Stimulated activated naive CD4-positive, alpha-beta T cell treated with Interleukin-2 at 50 U/mL for 16 hours (primary cell): Measurements from ENCODE around the gene TWF2.
A peak's percentile ranks its signal among the peaks of the same experiment; 100 is the strongest.

Source experiments
- DNase-seq: peaks from one replicate; lab custom pipeline; 2025; lab: John Stamatoyannopoulos, UW

The TWF2 gene

GRCh38 chr3:52222319-52223221, 16.4 kb downstream of the TWF2 start:
- DNase-seq = no peak

DNA sequence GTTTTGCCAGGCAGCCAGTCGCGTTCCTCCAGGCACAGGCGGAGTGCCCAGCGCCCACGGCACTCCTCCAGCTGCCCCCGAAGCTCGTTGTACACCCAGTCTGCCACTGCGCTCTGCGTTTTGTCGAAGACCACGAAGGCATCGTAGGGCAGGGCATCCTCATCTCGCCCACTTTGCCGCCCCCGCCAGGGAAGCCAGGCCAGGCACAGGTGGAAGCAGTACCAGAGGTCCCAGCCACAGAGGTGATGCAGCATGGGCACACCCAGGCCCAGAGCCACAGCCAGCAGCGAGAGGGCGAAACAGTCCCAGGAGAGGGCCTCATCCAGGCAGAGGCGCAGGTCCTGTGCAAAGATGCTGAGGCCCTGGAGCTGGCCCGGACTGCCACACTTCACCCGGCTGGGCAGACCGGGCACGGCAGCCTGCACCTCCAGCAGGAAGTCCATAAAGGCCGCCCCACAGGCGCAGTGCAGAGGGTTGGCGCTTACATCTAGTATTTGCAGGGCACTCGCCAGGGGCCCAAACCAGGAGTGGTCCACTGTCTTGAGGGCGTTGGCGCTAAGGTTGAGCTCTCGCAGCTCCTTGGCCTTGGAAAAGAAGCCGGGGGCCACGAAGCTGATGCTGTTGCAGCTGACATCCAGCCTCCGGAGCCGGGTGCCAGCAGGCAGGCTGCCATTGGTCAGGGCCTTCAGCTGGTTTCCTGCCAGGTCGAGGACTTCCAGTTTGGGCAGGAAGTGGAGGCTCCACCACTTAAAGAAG, 17.2 kb downstream of the TWF2 start:
- peak; percentile 46 for DNase-seq

DNA sequence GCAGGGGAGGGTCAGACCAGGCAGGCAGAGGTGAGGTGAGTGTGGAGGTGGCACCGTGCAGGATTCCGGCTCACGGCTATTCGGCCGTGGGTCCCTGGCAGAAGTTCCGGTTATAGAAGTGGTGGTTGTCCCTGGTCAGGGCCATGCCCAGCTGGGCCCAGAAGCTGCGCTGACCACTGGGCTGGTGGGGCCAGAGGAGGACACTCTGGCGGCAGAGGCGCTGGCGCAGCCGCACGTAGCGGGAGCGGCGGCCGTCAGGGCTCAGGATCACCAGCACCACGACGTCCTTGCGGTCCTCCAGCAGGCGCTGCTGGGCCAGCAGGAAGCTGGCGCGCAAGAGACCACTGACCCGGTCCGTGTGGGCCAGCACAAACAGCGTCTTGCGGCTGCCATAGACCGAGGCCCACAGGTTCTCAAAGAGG, 17.8 kb downstream of the TWF2 start:
- DNase-seq = no peak

- DNase-seq = peak; percentile 81
Measured at GRCh38 chr3:52220380-52221026, 18.5 kb downstream of the TWF2 start.

DNA sequence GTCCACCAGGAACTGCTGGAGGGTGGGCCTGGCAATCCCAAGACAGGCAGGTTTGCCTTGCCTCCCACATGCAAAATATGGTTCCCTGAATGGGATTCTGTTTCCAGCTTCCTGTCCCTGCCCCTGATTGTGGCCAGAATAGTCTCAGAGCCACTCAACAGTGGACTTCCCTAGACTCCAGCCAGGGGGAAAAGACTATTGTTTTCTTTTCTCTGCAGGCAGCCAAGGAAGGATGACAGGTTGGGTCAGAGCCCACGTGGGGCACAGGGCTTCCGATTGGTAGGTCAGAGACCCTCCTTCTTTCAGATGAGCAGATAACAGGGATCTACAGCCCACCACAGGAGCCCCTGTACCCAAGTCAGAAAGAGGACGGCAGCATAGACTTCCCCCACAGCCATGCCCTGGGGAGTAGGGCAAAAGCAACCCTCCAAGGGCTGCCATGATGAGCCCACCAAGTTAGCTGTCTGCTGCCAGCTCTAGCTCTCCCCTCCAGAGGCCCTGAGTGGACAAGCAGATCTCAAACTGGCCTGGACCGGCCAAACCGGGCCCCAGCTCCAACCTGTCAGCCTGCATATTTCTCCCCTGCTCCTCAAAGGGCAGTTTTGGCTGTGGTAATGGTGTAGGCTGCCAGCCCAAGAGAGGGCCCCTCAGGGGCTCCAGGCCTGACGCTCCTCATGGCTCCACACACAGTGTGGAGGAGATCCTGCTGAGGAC, 19.9 kb downstream of the TWF2 start:
- DNase-seq = no peak

DNA sequence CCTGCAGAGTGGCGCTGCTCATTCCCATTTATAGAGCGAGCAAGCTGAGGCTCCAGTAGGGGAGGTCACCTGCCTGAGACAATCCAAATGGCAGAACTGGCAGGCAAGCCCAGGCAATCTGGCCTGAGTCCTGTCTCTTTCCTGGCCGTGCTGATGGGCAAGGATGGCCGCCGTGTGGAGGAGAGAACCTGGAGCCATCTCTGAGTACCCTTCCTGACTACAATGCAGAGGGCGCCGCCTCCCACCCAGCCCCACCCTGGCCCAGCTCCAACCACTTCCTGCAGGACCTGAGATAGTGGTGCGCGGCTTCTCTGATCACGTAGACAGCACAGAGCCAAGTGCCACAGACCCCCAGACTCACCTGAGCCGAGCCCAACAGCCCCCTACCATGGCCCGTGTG, 20.5 kb downstream of the TWF2 start:
- DNase-seq = no peak

DNA sequence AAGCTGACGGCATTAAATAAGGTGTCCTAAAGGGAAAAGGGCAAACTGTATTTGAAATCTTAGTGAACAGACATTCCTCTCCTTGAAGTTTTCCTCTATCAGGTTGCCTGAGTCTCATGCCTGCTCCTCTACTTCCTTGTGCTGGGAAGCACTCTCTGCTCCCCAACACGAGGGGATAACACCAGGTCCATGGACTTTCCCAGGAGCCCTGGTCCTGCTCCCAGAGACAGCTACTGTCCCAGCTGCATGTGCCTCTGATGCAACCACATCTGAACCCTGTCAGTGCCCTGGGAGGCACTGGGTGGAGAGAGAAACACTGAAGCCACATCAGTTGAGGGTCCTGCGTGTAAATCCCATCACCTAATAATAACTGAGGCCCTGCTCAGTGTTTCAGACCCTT, 20.9 kb downstream of the TWF2 start:
- DNase-seq = no peak

DNA sequence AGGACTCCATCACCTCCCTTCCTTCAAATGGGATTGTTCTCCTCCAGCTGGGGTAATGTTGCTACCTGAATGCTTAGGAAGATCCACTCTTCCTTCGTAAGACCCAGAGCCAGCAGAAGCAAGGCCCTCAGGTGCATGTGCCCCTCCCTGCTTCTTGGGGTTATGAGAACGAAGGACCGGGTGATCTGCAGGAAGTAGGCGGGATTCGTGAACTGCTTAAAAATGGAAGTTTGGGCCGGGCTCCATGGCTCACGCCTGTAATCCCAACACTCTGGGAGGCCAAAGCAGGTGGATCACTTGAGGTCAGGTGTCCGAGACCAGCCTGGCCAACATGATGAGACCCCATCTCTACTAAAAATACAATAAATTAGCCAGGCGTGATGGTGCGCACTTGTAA, 21.6 kb downstream of the TWF2 start:
- DNase-seq = no peak

GRCh38 chr3:52216585-52217408, 22.2 kb downstream of the TWF2 start:
- DNase-seq = peak; percentile 51

GRCh38 chr3:52215351-52215750, 23.6 kb downstream of the TWF2 start:
- no peak for DNase-seq

GRCh38 chr3:52213901-52214300, 25.1 kb downstream of the TWF2 start:
- no peak for DNase-seq

- DNase-seq = no peak
Measured at GRCh38 chr3:52213005-52213404, 26.0 kb downstream of the TWF2 start.

DNA sequence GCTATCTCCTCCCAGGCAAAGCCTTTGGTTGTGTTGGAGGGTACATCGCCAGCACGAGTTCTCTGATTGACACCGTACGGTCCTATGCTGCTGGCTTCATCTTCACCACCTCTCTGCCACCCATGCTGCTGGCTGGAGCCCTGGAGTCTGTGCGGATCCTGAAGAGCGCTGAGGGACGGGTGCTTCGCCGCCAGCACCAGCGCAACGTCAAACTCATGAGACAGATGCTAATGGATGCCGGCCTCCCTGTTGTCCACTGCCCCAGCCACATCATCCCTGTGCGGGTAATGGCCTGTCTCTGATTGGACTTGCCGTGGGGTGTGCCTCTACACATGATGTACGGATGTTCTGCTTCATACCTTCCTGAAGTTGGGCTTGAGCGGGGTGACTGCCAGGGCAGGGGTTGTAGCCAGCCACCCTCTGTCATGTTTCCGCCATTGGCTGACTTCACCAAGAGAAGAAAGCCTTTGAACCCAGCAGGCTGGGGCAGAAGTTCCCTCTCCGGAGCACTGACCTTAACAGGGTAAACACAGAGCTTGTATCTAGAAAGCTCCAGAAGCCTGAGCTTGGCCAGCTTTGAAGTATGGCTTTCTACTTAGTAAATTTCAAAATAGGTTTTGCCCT, 27.6 kb downstream of the TWF2 start:
- no peak for DNase-seq

- DNase-seq = no peak
Measured at GRCh38 chr3:52210550-52211046, 28.4 kb downstream of the TWF2 start.

DNA sequence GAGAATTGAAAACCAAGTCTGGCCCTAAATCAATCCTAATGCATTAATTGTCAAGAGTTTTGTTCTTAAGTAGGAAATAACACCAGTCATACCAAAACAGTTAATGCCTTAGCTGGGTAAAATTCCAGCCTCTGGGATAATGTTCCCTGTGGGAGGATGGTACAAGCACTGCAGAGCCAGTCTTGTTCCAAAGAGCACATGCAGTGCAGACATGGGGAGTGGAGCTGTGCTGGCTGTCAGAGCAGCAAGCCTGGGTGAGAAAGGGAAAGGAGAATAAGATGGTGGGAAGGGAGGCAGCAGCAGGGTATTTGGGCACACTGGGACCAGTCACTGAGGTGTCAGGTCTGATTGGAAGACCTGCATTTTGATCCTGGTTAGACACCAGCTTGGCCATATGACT, 28.9 kb downstream of the TWF2 start:
- DNase-seq = no peak

DNA sequence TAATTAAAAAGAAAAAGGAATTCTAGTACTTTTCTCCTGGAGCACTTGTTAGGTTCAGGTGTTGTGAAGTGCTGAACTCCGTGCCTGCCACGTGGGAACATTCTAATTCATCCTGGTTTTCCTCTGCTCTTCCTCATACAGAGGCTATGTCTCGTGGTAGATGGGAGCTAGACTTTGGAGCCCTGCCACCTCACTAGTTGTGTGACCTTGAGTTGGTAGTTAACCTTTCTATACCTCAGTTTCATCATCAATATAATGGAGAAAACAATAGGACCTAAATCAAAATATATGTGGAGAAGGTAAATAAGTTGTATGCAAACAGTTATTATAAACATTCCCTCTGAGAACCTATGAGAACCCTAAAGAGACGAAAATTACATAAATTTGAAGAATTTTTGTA, 30.4 kb downstream of the TWF2 start:
- DNase-seq = no peak

- no peak for DNase-seq
Measured at GRCh38 chr3:52205727-52206372, 33.1 kb downstream of the TWF2 start.

- DNase-seq = no peak
Measured at GRCh38 chr3:52204337-52205073, 34.5 kb downstream of the TWF2 start.

GRCh38 chr3:52203701-52204100, 35.3 kb downstream of the TWF2 start:
- no peak for DNase-seq
